Endothelial cell (in vitro differentiated cells): Measurements from ENCODE around the gene ADAM12. TPM values are rescaled to one million over a fixed set of nuclear protein-coding genes. Genes with fewer than 3 reads are reported as not detected.

ENCODE experiments used
- DNase-seq: peaks from one replicate; pipeline ENCODE4 v3.0.0; 2021; ENCODE audit warnings: low spot score
- H3K27ac Mint-ChIP-seq: one replicate; pipeline ENCODE4 v1.8.0; 2021; ENCODE audit warnings: mixed read lengths, inconsistent platforms; ENCODE audit not compliant: unreplicated experiment
- H3K27me3 Mint-ChIP-seq: one replicate; pipeline ENCODE4 v1.8.0; 2021; ENCODE audit warnings: mild to moderate bottlenecking, moderate library complexity, mixed read lengths, inconsistent platforms; ENCODE audit not compliant: unreplicated experiment
- H3K36me3 Mint-ChIP-seq: one replicate; pipeline ENCODE4 v1.8.0; 2021; ENCODE audit warnings: mild to moderate bottlenecking, low read depth, mixed read lengths, inconsistent platforms; ENCODE audit not compliant: unreplicated experiment
- H3K4me1 Mint-ChIP-seq: one replicate; pipeline ENCODE4 v1.8.0; 2021; ENCODE audit warnings: mild to moderate bottlenecking, mixed read lengths, inconsistent platforms; ENCODE audit not compliant: unreplicated experiment
- H3K4me3 Mint-ChIP-seq: one replicate; pipeline ENCODE4 v1.8.0; 2021; ENCODE audit warnings: mild to moderate bottlenecking, mixed read lengths, inconsistent platforms; ENCODE audit not compliant: unreplicated experiment
- H3K9me3 Mint-ChIP-seq: one replicate; pipeline ENCODE4 v1.8.0; 2021; ENCODE audit warnings: mixed read lengths, inconsistent platforms; ENCODE audit not compliant: unreplicated experiment
- total RNA-seq: library from RNA; stranded (reverse); fragmentation: NEBNext Ultra II Directional; extraction: Animal tissue kit (Norgen Biotek cat#: 25700); gene quantifications from one replicate; pipeline ENCODE4 v1.2.1, GENCODE V29; 2021; ENCODE audit not compliant: unreplicated experiment
- TF ChIP-seq, protein P1 (sequence below): fragments of 200-600 bp; sonication (generic); IDR thresholded peaks from one replicate; pipeline ENCODE4 v1.5.0; 2021; ENCODE audit warnings: antibody characterized with exemption; ENCODE audit not compliant: unreplicated experiment

Gene ADAM12
- total RNA-seq, 1 donor from 2014 or later = 9.0 TPM

DNA sequence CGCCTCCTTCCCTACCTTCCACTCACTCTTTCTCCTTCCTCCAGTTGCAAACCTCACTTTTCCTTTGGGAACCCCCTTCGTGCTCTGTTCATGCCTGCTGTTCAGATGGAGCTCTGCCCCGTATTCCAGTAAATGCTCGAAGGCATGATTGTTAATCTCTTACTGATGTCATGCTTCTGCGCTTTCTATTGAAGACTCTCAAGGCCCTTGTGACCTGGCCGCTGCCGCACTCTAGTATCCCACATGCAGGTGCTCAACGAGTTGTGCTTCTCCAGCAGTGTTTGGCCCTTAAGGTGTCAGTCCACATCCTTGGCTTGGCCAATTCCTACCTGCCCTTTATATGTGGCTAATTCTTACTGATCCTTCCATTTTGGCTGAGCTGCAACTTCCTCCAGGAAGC is 158.6 kb downstream of the ADAM12 start:
- H3K9me3 Mint-ChIP-seq = no peaks in the 10 kb centered on the region
- no peaks in the 10 kb centered on the region for H3K36me3 Mint-ChIP-seq
- no peak overlapping the region for H3K27ac Mint-ChIP-seq
- H3K4me1 Mint-ChIP-seq = peaks cover 8% of the 10 kb centered on the region
- TF ChIP-seq, protein P1, sequence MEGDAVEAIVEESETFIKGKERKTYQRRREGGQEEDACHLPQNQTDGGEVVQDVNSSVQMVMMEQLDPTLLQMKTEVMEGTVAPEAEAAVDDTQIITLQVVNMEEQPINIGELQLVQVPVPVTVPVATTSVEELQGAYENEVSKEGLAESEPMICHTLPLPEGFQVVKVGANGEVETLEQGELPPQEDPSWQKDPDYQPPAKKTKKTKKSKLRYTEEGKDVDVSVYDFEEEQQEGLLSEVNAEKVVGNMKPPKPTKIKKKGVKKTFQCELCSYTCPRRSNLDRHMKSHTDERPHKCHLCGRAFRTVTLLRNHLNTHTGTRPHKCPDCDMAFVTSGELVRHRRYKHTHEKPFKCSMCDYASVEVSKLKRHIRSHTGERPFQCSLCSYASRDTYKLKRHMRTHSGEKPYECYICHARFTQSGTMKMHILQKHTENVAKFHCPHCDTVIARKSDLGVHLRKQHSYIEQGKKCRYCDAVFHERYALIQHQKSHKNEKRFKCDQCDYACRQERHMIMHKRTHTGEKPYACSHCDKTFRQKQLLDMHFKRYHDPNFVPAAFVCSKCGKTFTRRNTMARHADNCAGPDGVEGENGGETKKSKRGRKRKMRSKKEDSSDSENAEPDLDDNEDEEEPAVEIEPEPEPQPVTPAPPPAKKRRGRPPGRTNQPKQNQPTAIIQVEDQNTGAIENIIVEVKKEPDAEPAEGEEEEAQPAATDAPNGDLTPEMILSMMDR = no peak
- H3K27me3 Mint-ChIP-seq = no peaks in the 10 kb centered on the region
- H3K4me3 Mint-ChIP-seq = no peak overlapping the region
- no peak for DNase-seq

DNA sequence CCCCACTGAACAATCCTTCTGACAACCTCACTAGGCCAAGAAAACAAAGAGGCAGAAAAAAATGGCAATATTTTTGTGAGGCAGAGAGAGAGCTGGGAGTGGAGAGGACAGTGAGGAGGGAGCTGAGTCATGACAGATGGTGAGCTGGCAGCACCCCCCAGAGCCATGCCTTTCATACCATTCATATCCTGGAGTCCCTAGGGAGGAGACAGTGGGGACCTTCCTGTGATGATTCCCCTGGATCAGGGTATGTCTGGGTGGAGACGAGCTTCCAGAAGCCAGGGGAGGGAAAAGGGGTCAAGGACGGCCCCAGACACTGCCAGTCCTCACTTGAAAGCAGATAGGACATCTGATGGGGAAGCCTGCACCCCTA is 160.5 kb downstream of the ADAM12 start:
- DNase-seq = no peak
- H3K27me3 Mint-ChIP-seq = no peaks in the 10 kb centered on the region
- H3K9me3 Mint-ChIP-seq = no peaks in the 10 kb centered on the region
- no peak overlapping the region for H3K27ac Mint-ChIP-seq
- no peaks in the 10 kb centered on the region for H3K36me3 Mint-ChIP-seq
- peaks cover 8% of the 10 kb centered on the region for H3K4me1 Mint-ChIP-seq
- no peak overlapping the region for H3K4me3 Mint-ChIP-seq
- TF ChIP-seq, protein P1 = no peak

DNA sequence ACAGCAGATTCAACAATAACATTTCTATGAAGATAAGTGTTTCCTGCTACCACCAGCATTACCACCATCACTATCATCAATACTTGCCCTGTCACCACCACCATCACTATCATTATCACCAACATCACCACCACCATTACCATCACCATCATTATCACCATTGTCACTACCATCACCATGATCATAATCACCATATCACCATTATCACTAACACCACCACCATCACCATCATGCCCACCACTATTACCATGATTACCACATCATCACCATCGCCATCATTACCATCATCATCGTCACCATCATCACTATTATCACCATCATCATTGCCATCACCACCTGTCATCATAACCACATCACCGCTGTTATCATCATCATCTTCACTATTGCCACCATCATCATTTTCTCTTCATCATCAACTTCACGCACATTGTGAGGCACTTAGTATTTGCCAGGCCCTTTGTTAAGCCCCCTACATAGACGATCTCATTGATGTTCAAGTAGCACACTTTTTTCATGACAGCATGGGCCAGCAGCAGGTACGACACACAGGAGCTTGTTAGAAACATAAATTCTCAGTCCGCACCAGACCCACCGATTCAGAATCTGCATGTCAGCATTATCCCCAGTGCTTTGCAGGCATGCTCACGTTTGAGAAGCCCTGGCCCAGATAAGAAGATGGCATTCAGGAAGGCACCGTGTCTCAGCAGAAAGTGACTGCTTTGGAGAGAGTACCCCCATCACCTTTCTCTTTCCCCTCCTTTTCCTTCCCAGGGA is 161.1 kb downstream of the ADAM12 start:
- TF ChIP-seq, protein P1 = no peak
- Mint-ChIP-seq H3K9me3 (no peaks in the 10 kb centered on the region), H3K4me1 (peaks cover 8% of the 10 kb centered on the region), H3K27me3 (no peaks in the 10 kb centered on the region), H3K36me3 (no peaks in the 10 kb centered on the region), H3K27ac (no peak overlapping the region), H3K4me3 (no peak overlapping the region)
- DNase-seq = no peak

DNA sequence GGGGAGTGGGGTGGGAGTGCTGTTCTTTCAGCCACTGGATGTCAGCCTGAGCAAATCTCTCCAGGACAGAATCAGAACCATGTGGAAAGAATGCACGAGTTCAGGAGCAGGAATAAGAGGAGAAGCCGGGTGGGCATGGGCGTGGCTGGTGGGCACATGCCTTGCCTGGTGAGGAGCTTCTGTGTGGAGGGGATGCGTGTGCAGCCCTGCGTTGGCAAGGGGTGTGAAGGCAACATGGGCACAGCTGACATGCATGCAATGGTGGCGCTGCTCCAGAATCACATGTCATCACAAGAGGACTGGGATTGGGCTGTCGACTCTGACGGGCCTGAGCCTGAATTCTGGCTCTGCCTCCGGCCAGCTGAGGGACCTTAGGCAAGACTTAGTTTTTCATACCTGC is 162.1 kb downstream of the ADAM12 start:
- H3K4me3 Mint-ChIP-seq = no peak overlapping the region
- H3K27ac Mint-ChIP-seq = no peak overlapping the region
- no peak for DNase-seq
- H3K36me3 Mint-ChIP-seq = no peaks in the 10 kb centered on the region
- H3K27me3 Mint-ChIP-seq = peaks cover 2% of the 10 kb centered on the region
- no peaks in the 10 kb centered on the region for H3K9me3 Mint-ChIP-seq
- TF ChIP-seq, protein P1 = no peak
- H3K4me1 Mint-ChIP-seq = peaks cover 8% of the 10 kb centered on the region

DNA sequence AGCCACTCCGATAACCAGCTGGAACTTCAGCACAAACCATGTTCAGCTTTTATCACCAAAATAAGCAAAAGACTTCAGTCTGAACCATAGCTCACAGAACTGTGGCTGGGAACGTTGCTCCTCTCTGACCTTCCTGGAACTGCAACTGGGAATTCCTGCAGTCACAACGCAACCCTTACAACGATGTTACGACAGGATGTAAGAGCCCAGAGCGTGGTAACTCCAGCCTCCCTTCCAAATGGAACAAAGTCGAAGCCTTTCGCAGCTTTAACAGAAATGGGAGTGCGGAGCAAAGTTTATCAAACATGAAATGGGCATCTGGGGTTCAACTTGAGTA is 162.6 kb downstream of the ADAM12 start:
- no peaks in the 10 kb centered on the region for H3K36me3 Mint-ChIP-seq
- peaks cover 2% of the 10 kb centered on the region for H3K27me3 Mint-ChIP-seq
- H3K4me3 Mint-ChIP-seq = no peak overlapping the region
- DNase-seq = no peak
- no peak overlapping the region for H3K27ac Mint-ChIP-seq
- H3K4me1 Mint-ChIP-seq = peaks cover 8% of the 10 kb centered on the region
- no peaks in the 10 kb centered on the region for H3K9me3 Mint-ChIP-seq
- TF ChIP-seq, protein P1 = no peak
